Mesendoderm (in vitro differentiated cells): ENCODE data around the gene SLC10A7.

Source experiments
- DNase-seq: peaks from one replicate; pipeline ENCODE4 v3.0.0; 2013
- H2AK5ac ChIP-seq: 2 replicates; pipeline ENCODE4 v1.6.1; 2013; ENCODE audit warnings: low read length, inconsistent platforms
- H2BK120ac ChIP-seq: 2 replicates; pipeline ENCODE4 v1.6.1; 2013; ENCODE audit warnings: low read depth, mild to moderate bottlenecking, low read length, moderate library complexity, mixed read lengths
- H2BK15ac ChIP-seq: replicated peaks from 2 replicates; pipeline ENCODE4 v1.6.1; 2013; ENCODE audit warnings: low read depth, mild to moderate bottlenecking, moderate library complexity
- H2BK5ac ChIP-seq: 2 replicates; pipeline ENCODE4 v1.6.1; 2013; ENCODE audit warnings: low read length, inconsistent platforms
- H3K18ac ChIP-seq: 2 replicates; pipeline ENCODE4 v1.6.1; 2013; ENCODE audit warnings: mild to moderate bottlenecking, low read length, mixed read lengths
- H3K23ac ChIP-seq: one replicate; pipeline ENCODE4 v1.6.1; 2013; ENCODE audit warnings: low read length
- H3K27ac ChIP-seq: 2 replicates; pipeline ENCODE4 v1.5.1; 2013; ENCODE audit warnings: low read depth, mild to moderate bottlenecking, inconsistent platforms, low read length, moderate library complexity
- H3K27me3 ChIP-seq: 2 replicates; pipeline ENCODE4 v1.6.1; 2013; ENCODE audit warnings: low read length, control low read depth, mild to moderate bottlenecking, inconsistent platforms; ENCODE audit not compliant: insufficient read depth, poor library complexity
- H3K36me3 ChIP-seq: 2 replicates; pipeline ENCODE4 v1.6.1; 2013; ENCODE audit warnings: low read length, inconsistent platforms; ENCODE audit not compliant: control insufficient read depth, insufficient read depth
- H3K4ac ChIP-seq: one replicate; pipeline ENCODE4 v1.6.1; 2013; ENCODE audit warnings: low read depth, mild to moderate bottlenecking, low read length, moderate library complexity
- H3K4me1 ChIP-seq: 2 replicates; pipeline ENCODE4 v1.6.1; 2013; ENCODE audit warnings: low read depth, low read length, inconsistent platforms; ENCODE audit not compliant: control insufficient read depth
- H3K4me2 ChIP-seq: 2 replicates; pipeline ENCODE4 v1.6.1; 2013; ENCODE audit warnings: low read length
- H3K4me3 ChIP-seq: 2 replicates; pipeline ENCODE4 v1.5.1; 2013; ENCODE audit warnings: mild to moderate bottlenecking, low read length
- H3K56ac ChIP-seq: one replicate; pipeline ENCODE4 v1.6.1; 2013; ENCODE audit warnings: low read length
- H3K79me1 ChIP-seq: 2 replicates; pipeline ENCODE4 v1.6.1; 2013; ENCODE audit warnings: low read length, inconsistent platforms
- H3K79me2 ChIP-seq: 2 replicates; pipeline ENCODE4 v1.6.1; 2013; ENCODE audit warnings: mild to moderate bottlenecking, low read length; ENCODE audit not compliant: control insufficient read depth, insufficient read depth
- H3K9ac ChIP-seq: 2 replicates; pipeline ENCODE4 v1.6.1; 2013; ENCODE audit warnings: low read length, inconsistent platforms
- H4K5ac ChIP-seq: one replicate; pipeline ENCODE4 v1.6.1; 2013; ENCODE audit warnings: low read length
- H4K8ac ChIP-seq: one replicate; pipeline ENCODE4 v1.6.1; 2013; ENCODE audit warnings: low read depth, mild to moderate bottlenecking, control low read depth, low read length, moderate library complexity
- WGBS: extraction: QIAGEN DNeasy Blood & Tissue Kit; methylation state at CpG from one replicate; pipeline ENCODE4 v1.1.7; 2013; ENCODE audit warnings: low lambda C conversion rate, missing lambda C conversion rate; ENCODE audit not compliant: insufficient coverage; ENCODE audit errors: extremely low coverage; 5-methylcytosine and 5-hydroxymethylcytosine counted together

Gene SLC10A7

GRCh38 chr4:146446555-146446954, 75.2 kb downstream of the SLC10A7 start:
- Histone ChIP-seq H3K18ac (no peak overlapping the region), H3K27me3 (no peaks in the 10 kb centered on the region), H3K4me3 (no peak overlapping the region), H2AK5ac (no peak overlapping the region), H2BK5ac (no peak overlapping the region), H3K4me2 (no peak overlapping the region), H3K4ac (no peak overlapping the region), H2BK120ac (no peak overlapping the region), H3K79me2 (no peaks in the 10 kb centered on the region), H4K5ac (no peak overlapping the region), H3K23ac (no peak overlapping the region), H3K79me1 (no peaks in the 10 kb centered on the region), H3K56ac (no peak overlapping the region), H4K8ac (no peak overlapping the region), H3K9ac (no peak overlapping the region), H2BK15ac (no peak overlapping the region), H3K4me1 (no peaks in the 10 kb centered on the region), H3K27ac (no peak overlapping the region), H3K36me3 (no peaks in the 10 kb centered on the region)
- no CpG with 5 or more reads among the region's 4 CpGs for WGBS
- no peak for DNase-seq

GRCh38 chr4:146445198-146446150, 76.3 kb downstream of the SLC10A7 start:
- Histone ChIP-seq H3K27me3 (no peaks in the 10 kb centered on the region), H2BK5ac (no peak overlapping the region), H3K4me2 (no peak overlapping the region), H3K18ac (no peak overlapping the region), H3K27ac (no peak overlapping the region), H3K4me1 (no peaks in the 10 kb centered on the region), H2BK120ac (no peak overlapping the region), H4K5ac (no peak overlapping the region), H3K79me2 (no peaks in the 10 kb centered on the region), H3K4ac (no peak overlapping the region), H4K8ac (no peak overlapping the region), H2AK5ac (no peak overlapping the region), H3K79me1 (no peaks in the 10 kb centered on the region), H3K36me3 (no peaks in the 10 kb centered on the region), H2BK15ac (no peak overlapping the region), H3K4me3 (no peak overlapping the region), H3K56ac (no peak overlapping the region), H3K23ac (no peak overlapping the region), H3K9ac (no peak overlapping the region)
- DNase-seq = no peak
- WGBS = no CpG with 5 or more reads among the region's 37 CpGs

- H3K23ac ChIP-seq = no peak overlapping the region
- no peak for DNase-seq
- H3K56ac ChIP-seq = no peak overlapping the region
- no peak overlapping the region for H2BK5ac ChIP-seq
- H3K4ac ChIP-seq = no peak overlapping the region
- no peak overlapping the region for H3K4me3 ChIP-seq
- H2AK5ac ChIP-seq = no peak overlapping the region
- H2BK15ac ChIP-seq = no peak overlapping the region
- H3K36me3 ChIP-seq = no peaks in the 10 kb centered on the region
- H3K4me2 ChIP-seq = no peak overlapping the region
- H3K9ac ChIP-seq = no peak overlapping the region
- no peak overlapping the region for H3K27ac ChIP-seq
- no peaks in the 10 kb centered on the region for H3K4me1 ChIP-seq
- H3K27me3 ChIP-seq = no peaks in the 10 kb centered on the region
- H2BK120ac ChIP-seq = no peak overlapping the region
- no peaks in the 10 kb centered on the region for H3K79me1 ChIP-seq
- no CpG with 5 or more reads among the region's 2 CpGs for WGBS
- H4K8ac ChIP-seq = no peak overlapping the region
- H3K79me2 ChIP-seq = no peaks in the 10 kb centered on the region
- no peak overlapping the region for H4K5ac ChIP-seq
- no peak overlapping the region for H3K18ac ChIP-seq
Measured at GRCh38 chr4:146443525-146443924, 78.2 kb downstream of the SLC10A7 start.

- H2BK120ac ChIP-seq = no peak overlapping the region
- H3K56ac ChIP-seq = no peak overlapping the region
- H3K4me2 ChIP-seq = no peak overlapping the region
- no peak overlapping the region for H3K27ac ChIP-seq
- H4K8ac ChIP-seq = no peak overlapping the region
- H4K5ac ChIP-seq = no peak overlapping the region
- H3K9ac ChIP-seq = no peak overlapping the region
- H3K23ac ChIP-seq = no peak overlapping the region
- no peak overlapping the region for H3K18ac ChIP-seq
- H3K79me2 ChIP-seq = no peaks in the 10 kb centered on the region
- no CpG with 5 or more reads among the region's 1 CpG for WGBS
- H3K4me3 ChIP-seq = no peak overlapping the region
- no peaks in the 10 kb centered on the region for H3K4me1 ChIP-seq
- no peak overlapping the region for H2AK5ac ChIP-seq
- DNase-seq = no peak
- H3K36me3 ChIP-seq = no peaks in the 10 kb centered on the region
- no peak overlapping the region for H2BK5ac ChIP-seq
- H2BK15ac ChIP-seq = no peak overlapping the region
- no peaks in the 10 kb centered on the region for H3K27me3 ChIP-seq
- no peaks in the 10 kb centered on the region for H3K79me1 ChIP-seq
- no peak overlapping the region for H3K4ac ChIP-seq
Measured at GRCh38 chr4:146442801-146443200, 78.9 kb downstream of the SLC10A7 start.

DNA sequence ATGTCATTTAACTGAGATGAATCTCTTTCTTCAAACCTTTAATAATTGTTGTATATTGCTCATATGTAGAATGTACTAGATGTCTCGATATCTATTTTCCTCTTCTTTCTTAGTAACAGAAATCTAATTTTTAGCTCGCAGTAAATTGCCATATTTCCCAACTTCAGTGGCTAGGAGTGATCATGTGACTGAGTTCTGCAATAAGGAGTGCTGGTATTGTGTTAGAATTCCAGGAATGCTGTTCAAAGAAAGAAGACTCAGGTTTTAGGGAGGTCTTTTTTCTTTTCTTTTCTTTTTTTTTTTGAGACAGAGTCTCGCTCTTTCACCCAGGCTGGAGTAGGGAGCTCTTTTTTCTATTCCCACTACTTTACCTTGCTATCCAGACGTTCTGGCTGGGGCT, 81.7 kb downstream of the SLC10A7 start:
- no peak overlapping the region for H3K56ac ChIP-seq
- H3K18ac ChIP-seq = no peak overlapping the region
- no peak overlapping the region for H3K4ac ChIP-seq
- no peaks in the 10 kb centered on the region for H3K79me1 ChIP-seq
- H3K27me3 ChIP-seq = no peaks in the 10 kb centered on the region
- H4K5ac ChIP-seq = no peak overlapping the region
- no peak overlapping the region for H3K27ac ChIP-seq
- no peak overlapping the region for H3K9ac ChIP-seq
- H3K79me2 ChIP-seq = no peaks in the 10 kb centered on the region
- H3K36me3 ChIP-seq = no peaks in the 10 kb centered on the region
- DNase-seq = peak; percentile 40
- WGBS = no CpG with 5 or more reads among the region's 4 CpGs
- H3K23ac ChIP-seq = no peak overlapping the region
- H3K4me3 ChIP-seq = no peak overlapping the region
- no peaks in the 10 kb centered on the region for H3K4me1 ChIP-seq
- H2BK5ac ChIP-seq = no peak overlapping the region
- H4K8ac ChIP-seq = no peak overlapping the region
- H3K4me2 ChIP-seq = no peak overlapping the region
- H2AK5ac ChIP-seq = no peak overlapping the region
- no peak overlapping the region for H2BK15ac ChIP-seq
- H2BK120ac ChIP-seq = no peak overlapping the region
